ENCODE data around the gene IL19.

The IL19 gene

DNA sequence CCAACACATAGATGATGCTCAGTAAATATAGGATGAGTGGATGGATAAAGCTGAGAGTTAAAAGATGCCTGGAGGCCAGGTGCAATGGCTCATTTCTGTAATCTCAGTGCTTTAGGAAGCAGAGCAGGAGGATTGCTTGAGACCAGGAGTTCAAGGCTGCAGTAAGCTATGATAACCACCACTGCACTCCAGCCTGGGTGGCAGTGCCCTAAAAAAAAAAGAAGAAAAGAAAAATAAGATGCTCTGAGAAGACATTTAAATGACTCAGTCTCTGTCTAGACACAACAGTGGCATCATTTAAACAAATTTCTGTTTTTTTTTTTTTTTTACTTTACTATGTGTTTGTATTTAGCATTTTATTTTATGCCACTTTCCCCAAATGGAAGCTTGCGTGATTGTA lies 25.3 kb upstream of the IL19 start:
- TF ChIP-seq, protein P1, sequence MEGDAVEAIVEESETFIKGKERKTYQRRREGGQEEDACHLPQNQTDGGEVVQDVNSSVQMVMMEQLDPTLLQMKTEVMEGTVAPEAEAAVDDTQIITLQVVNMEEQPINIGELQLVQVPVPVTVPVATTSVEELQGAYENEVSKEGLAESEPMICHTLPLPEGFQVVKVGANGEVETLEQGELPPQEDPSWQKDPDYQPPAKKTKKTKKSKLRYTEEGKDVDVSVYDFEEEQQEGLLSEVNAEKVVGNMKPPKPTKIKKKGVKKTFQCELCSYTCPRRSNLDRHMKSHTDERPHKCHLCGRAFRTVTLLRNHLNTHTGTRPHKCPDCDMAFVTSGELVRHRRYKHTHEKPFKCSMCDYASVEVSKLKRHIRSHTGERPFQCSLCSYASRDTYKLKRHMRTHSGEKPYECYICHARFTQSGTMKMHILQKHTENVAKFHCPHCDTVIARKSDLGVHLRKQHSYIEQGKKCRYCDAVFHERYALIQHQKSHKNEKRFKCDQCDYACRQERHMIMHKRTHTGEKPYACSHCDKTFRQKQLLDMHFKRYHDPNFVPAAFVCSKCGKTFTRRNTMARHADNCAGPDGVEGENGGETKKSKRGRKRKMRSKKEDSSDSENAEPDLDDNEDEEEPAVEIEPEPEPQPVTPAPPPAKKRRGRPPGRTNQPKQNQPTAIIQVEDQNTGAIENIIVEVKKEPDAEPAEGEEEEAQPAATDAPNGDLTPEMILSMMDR (IDR thresholded peaks at IDR 0.05; ENCODE audit: insufficient read depth, low read length, poor library complexity, severe bottlenecking), result no peak
- TF ChIP-seq EZH2phosphoT487 (conservative IDR thresholded peaks at IDR 0.05; ENCODE audit: low read length), result no peak

DNA sequence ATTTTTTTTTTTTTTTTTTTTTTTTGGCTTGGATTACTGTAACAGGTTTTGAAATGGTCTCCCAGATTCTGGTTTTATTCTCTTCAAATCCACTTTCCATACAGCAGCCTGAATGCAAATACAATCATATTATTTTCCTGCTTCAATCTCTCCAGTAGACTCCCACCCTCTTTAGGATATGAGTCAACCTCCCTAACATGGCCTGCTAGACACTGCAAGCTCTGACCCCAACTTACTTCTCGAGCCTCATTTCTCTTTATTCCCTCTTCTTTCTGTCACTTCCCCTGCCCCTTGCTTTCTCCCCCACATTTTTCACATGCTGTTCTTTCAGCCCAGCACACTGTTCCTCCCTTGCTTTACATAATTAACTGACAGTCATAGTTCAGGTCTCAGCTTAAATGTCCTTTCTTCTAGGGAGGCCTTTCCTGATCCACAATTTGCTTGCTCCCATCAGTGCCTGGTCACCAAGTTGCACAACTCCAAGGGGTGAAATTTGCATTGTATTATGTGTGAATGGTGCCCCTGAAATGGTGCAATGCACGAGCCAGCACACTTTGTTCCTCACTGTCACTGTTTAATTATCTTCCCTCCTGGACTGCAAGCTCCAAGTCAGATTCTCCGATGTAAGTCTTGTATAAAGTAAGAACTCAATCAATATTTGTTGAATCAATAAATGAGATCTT lies 22.1 kb upstream of the IL19 start:
- H2AFZ ChIP-seq (ENCODE audit: low read depth, low read length, severe bottlenecking), result no peak overlapping the region
- H3K9ac ChIP-seq (ENCODE audit: low read length), result no peak overlapping the region
- no peak overlapping the region for H3K27ac ChIP-seq (ENCODE audit: low read depth, low read length)
- no peaks in the 10 kb centered on the region for H3K79me2 ChIP-seq (ENCODE audit: insufficient read depth, low read length)
- TF ChIP-seq, protein P1 (IDR thresholded peaks at IDR 0.05; ENCODE audit: insufficient read depth, low read length, poor library complexity, severe bottlenecking), result no peak
- TF ChIP-seq EZH2phosphoT487 (conservative IDR thresholded peaks at IDR 0.05; ENCODE audit: low read length), result no peak
- no peak overlapping the region for H3K4me3 ChIP-seq (ENCODE audit: insufficient read depth, low read length, poor library complexity, severe bottlenecking)
- no peaks in the 10 kb centered on the region for H3K27me3 ChIP-seq (ENCODE audit: low read length)
- H3F3A ChIP-seq (ENCODE audit: insufficient read depth), result no peaks in the 10 kb centered on the region
- no peaks in the 10 kb centered on the region for H3K9me2 ChIP-seq (replicated peaks; ENCODE audit: insufficient read depth, low read length)
- no peaks in the 10 kb centered on the region for H3K36me3 ChIP-seq (ENCODE audit: low read length)
- H4K20me1 ChIP-seq (ENCODE audit: low read depth, low read length), result no peaks in the 10 kb centered on the region
- no peak overlapping the region for H3K4me2 ChIP-seq (ENCODE audit: low read depth, low read length, poor library complexity, severe bottlenecking)
- no peaks in the 10 kb centered on the region for H3K9me3 ChIP-seq (ENCODE audit: insufficient read depth, low read length)

More for the DNA sequence above, 25.3 kb upstream of the IL19 start:
- H3K27me3 ChIP-seq (ENCODE audit: low read length), result no peaks in the 10 kb centered on the region
- no peak overlapping the region for H2AFZ ChIP-seq (ENCODE audit: low read depth, low read length, severe bottlenecking)
- H3K36me3 ChIP-seq (ENCODE audit: low read length), result no peaks in the 10 kb centered on the region
- no peak overlapping the region for H3K27ac ChIP-seq (ENCODE audit: low read depth, low read length)
- no peak overlapping the region for H3K9ac ChIP-seq (ENCODE audit: low read length)
- H3K4me3 ChIP-seq (ENCODE audit: insufficient read depth, low read length, poor library complexity, severe bottlenecking), result no peak overlapping the region
- H3K4me2 ChIP-seq (ENCODE audit: low read depth, low read length, poor library complexity, severe bottlenecking), result no peak overlapping the region
- H3K9me3 ChIP-seq (ENCODE audit: insufficient read depth, low read length), result no peaks in the 10 kb centered on the region
- H3K79me2 ChIP-seq (ENCODE audit: insufficient read depth, low read length), result no peaks in the 10 kb centered on the region
- peaks cover 2% of the 10 kb centered on the region; the same call in 1 of the 2 replicates for H3F3A ChIP-seq (ENCODE audit: insufficient read depth)
- no peaks in the 10 kb centered on the region for H4K20me1 ChIP-seq (ENCODE audit: low read depth, low read length)
- H3K9me2 ChIP-seq (replicated peaks; ENCODE audit: insufficient read depth, low read length), result no peaks in the 10 kb centered on the region

DNA sequence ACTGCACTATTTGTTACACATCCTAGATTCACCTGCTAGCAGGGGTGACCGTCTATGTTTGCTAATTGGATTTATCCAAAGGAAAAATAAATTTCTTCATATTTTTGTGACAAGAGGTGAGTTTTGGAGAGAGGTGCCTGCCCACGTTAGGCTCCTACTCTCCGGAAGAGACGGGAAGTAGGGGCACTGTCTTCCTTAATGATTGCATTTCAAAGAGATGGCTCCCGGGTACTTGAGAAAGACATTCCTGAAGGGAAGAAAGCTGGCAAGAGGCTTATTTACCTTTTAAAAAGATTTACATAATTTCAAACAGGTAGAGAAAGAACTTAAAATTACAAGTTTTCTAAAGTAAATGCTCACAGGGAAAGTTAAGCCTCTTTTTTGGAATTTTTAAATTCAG lies 18.7 kb upstream of the IL19 start:
- Histone ChIP-seq H3K4me3 (ENCODE audit: insufficient read depth, low read length, poor library complexity, severe bottlenecking) (no peak overlapping the region), H3K9ac (ENCODE audit: low read length) (no peak overlapping the region), H3K9me3 (ENCODE audit: insufficient read depth, low read length) (no peaks in the 10 kb centered on the region), H3K27ac (ENCODE audit: low read depth, low read length) (no peak overlapping the region), H3K36me3 (ENCODE audit: low read length) (no peaks in the 10 kb centered on the region), H2AFZ (ENCODE audit: low read depth, low read length, severe bottlenecking) (no peak overlapping the region), H3F3A (ENCODE audit: insufficient read depth) (no peaks in the 10 kb centered on the region), H3K4me2 (ENCODE audit: low read depth, low read length, poor library complexity, severe bottlenecking) (no peak overlapping the region), H3K79me2 (ENCODE audit: insufficient read depth, low read length) (no peaks in the 10 kb centered on the region), H3K27me3 (ENCODE audit: low read length) (no peaks in the 10 kb centered on the region), H4K20me1 (ENCODE audit: low read depth, low read length) (no peaks in the 10 kb centered on the region), H3K9me2 (replicated peaks; ENCODE audit: insufficient read depth, low read length) (no peaks in the 10 kb centered on the region)
- TF ChIP-seq EZH2phosphoT487 (conservative IDR thresholded peaks at IDR 0.05; ENCODE audit: low read length), result no peak

DNA sequence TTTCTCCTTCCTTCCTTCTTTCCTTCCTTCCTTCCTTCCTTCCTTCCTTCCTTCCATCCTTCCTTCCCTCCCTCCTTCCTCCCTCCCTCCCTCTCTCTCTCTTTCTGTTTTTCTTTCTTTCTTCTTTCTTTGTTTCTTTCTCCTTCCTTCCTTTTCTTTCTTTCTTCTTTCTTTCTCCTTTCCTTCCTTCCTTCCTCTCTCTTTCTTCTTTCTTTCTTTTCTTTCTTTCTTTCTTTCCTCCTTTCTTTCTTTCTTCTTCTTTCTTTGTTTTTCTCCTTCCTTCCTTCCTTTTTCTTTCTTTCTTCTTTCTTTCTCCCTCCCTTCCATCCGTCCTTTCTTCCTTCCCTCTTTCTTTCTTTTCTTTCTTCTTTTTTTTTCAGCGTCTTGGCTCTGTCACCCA lies 18.1 kb upstream of the IL19 start:
- no peak overlapping the region for H3K27ac ChIP-seq (ENCODE audit: low read depth, low read length)
- H3K4me3 ChIP-seq (ENCODE audit: insufficient read depth, low read length, poor library complexity, severe bottlenecking), result no peak overlapping the region
- no peaks in the 10 kb centered on the region for H4K20me1 ChIP-seq (ENCODE audit: low read depth, low read length)
- no peak overlapping the region for H3K4me2 ChIP-seq (ENCODE audit: low read depth, low read length, poor library complexity, severe bottlenecking)
- no peaks in the 10 kb centered on the region for H3K36me3 ChIP-seq (ENCODE audit: low read length)
- no peak overlapping the region for H3K9ac ChIP-seq (ENCODE audit: low read length)
- H3K27me3 ChIP-seq (ENCODE audit: low read length), result no peaks in the 10 kb centered on the region
- no peak for TF ChIP-seq EZH2phosphoT487 (conservative IDR thresholded peaks at IDR 0.05; ENCODE audit: low read length)
- TF ChIP-seq, protein P1 (IDR thresholded peaks at IDR 0.05; ENCODE audit: insufficient read depth, low read length, poor library complexity, severe bottlenecking), result no peak
- H3K9me3 ChIP-seq (ENCODE audit: insufficient read depth, low read length), result no peaks in the 10 kb centered on the region
- H3K9me2 ChIP-seq (replicated peaks; ENCODE audit: insufficient read depth, low read length), result no peaks in the 10 kb centered on the region
- no peaks in the 10 kb centered on the region for H3F3A ChIP-seq (ENCODE audit: insufficient read depth)
- H3K79me2 ChIP-seq (ENCODE audit: insufficient read depth, low read length), result no peaks in the 10 kb centered on the region
- H2AFZ ChIP-seq (ENCODE audit: low read depth, low read length, severe bottlenecking), result no peak overlapping the region
